Activated B cell treated with CpG ODN at 0.5 μM for 24 hours (primary cell): ENCODE measurements around the gene SMIM44. TPM values are rescaled to one million over a fixed set of nuclear protein-coding genes. Genes with fewer than 3 reads are reported as not detected.
"Not testable (repeated sequence)": the region's sequence is repeated elsewhere in the genome, so short reads cannot be mapped to it uniquely, and the experiment has no call there.

Experiments used
- ATAC-seq: fragments of 200-7000 bp; cut with Tn5 transposase; one replicate; pipeline ENCODE4 v1.10.0; 2021; ENCODE audit warnings: low read depth, mild to moderate bottlenecking, moderate library complexity
- CTCF ChIA-PET: fragments of 350-600 bp; sonication (Branson Sonifier 250); formaldehyde crosslinking; loops from one replicate; lab custom pipeline; 2021; ENCODE audit warnings: antibody characterized with exemption; lab: Charles Lee
- POLR2A ChIA-PET: fragments of 350-600 bp; sonication (Branson Sonifier 250); formaldehyde crosslinking; loops from one replicate; lab custom pipeline; 2021; ENCODE audit warnings: antibody characterized with exemption; lab: Charles Lee
- DNase-seq: peaks from one replicate; pipeline ENCODE4 v3.0.0; 2022
- H3K27ac Mint-ChIP-seq: one replicate; pipeline ENCODE4 v1.8.0; 2020; ENCODE audit warnings: mixed read lengths
- H3K27me3 Mint-ChIP-seq: one replicate; pipeline ENCODE4 v1.8.0; 2021; ENCODE audit warnings: mixed read lengths
- H3K36me3 Mint-ChIP-seq: one replicate; pipeline ENCODE4 v1.8.0; 2021; ENCODE audit warnings: low read depth, mixed read lengths
- H3K4me1 Mint-ChIP-seq: one replicate; pipeline ENCODE4 v1.8.0; 2021; ENCODE audit warnings: mixed read lengths
- H3K4me3 Mint-ChIP-seq: one replicate; pipeline ENCODE4 v1.8.0; 2020; ENCODE audit warnings: mild to moderate bottlenecking, mixed read lengths
- H3K9me3 Mint-ChIP-seq: one replicate; pipeline ENCODE4 v1.8.0; 2020; ENCODE audit warnings: mixed read lengths
- intact Hi-C: fragments of 100-400 bp; cut with micrococcal nuclease; formaldehyde crosslinking; loops from one replicate; pipeline ENCODE4 v1.15.1; 2024
- total RNA-seq: library from RNA; stranded (reverse); gene quantifications from 2 replicates; pipeline ENCODE4 v1.2.3, GENCODE V29; 2022
- TF ChIP-seq, protein P1 (sequence below): fragments of 200-600 bp; IDR thresholded peaks from one replicate; pipeline ENCODE4 v1.8.0; 2022; ENCODE audit warnings: antibody characterized with exemption, mild to moderate bottlenecking

The SMIM44 gene
- total RNA-seq, 1 donor from 2014 or later: not detected

GRCh38 chr19:3456925-3457527, 26.2 kb downstream of the SMIM44 start:
- Mint-ChIP-seq H3K36me3 (peaks cover 20% of the 10 kb centered on the region), H3K9me3 (no peaks in the 10 kb centered on the region), H3K27me3 (no peaks in the 10 kb centered on the region), H3K4me3 (no peak overlapping the region), H3K4me1 (peaks cover 4% of the 10 kb centered on the region), H3K27ac (no peak overlapping the region)
- DNase-seq: no peak
- no peak for ATAC-seq
- CTCF ChIA-PET: no interaction called here
- POLR2A ChIA-PET: no interaction called here
- TF ChIP-seq, protein P1, sequence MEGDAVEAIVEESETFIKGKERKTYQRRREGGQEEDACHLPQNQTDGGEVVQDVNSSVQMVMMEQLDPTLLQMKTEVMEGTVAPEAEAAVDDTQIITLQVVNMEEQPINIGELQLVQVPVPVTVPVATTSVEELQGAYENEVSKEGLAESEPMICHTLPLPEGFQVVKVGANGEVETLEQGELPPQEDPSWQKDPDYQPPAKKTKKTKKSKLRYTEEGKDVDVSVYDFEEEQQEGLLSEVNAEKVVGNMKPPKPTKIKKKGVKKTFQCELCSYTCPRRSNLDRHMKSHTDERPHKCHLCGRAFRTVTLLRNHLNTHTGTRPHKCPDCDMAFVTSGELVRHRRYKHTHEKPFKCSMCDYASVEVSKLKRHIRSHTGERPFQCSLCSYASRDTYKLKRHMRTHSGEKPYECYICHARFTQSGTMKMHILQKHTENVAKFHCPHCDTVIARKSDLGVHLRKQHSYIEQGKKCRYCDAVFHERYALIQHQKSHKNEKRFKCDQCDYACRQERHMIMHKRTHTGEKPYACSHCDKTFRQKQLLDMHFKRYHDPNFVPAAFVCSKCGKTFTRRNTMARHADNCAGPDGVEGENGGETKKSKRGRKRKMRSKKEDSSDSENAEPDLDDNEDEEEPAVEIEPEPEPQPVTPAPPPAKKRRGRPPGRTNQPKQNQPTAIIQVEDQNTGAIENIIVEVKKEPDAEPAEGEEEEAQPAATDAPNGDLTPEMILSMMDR: no peak
- intact Hi-C loops: no loop called here

GRCh38 chr19:3455960-3456601, 27.2 kb downstream of the SMIM44 start:
- H3K4me1 Mint-ChIP-seq: peaks cover 4% of the 10 kb centered on the region
- intact Hi-C loops: no loop called here
- ChIA-PET POLR2A (no interaction called here), CTCF (interaction anchor here (0.8 kb wide), 1 partner anchor 16 kb away, joined by 3 read pairs; no protein-coding TSS in a partner anchor)
- H3K27me3 Mint-ChIP-seq: no peaks in the 10 kb centered on the region
- H3K9me3 Mint-ChIP-seq: no peaks in the 10 kb centered on the region
- H3K27ac Mint-ChIP-seq: no peak overlapping the region
- TF ChIP-seq, protein P1: no peak
- DNase-seq (no peak), ATAC-seq (no peak)
- H3K36me3 Mint-ChIP-seq: peaks cover 24% of the 10 kb centered on the region
- no peak overlapping the region for H3K4me3 Mint-ChIP-seq

DNA sequence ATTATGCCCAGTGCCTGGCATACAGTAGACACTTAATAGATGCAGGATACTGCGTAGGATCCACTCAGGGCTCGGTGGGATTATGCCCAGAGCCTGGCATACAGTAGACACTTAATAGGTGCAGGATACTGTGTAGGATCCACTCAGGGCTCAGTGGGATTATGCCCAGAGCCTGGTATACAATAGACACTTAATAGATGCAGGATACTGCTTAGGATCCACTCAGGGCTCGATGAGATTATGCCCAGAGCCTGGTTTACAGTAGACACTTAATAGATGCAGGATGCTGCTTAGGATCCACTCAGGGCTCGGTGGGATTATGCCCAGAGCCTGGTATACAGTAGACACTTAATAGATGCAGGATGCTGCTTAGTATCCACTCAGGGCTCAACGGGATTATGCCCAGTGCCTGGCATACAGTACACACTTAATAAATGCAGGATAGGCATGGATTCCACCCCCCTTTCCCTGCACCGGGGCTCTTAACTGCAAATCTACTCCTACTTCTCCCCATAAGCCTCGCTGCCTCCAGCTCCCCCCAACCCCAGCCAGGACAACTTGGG, 27.8 kb downstream of the SMIM44 start:
- Mint-ChIP-seq H3K27me3 (no peaks in the 10 kb centered on the region), H3K9me3 (no peaks in the 10 kb centered on the region), H3K36me3 (peaks cover 29% of the 10 kb centered on the region), H3K4me3 (no peak overlapping the region), H3K4me1 (peaks cover 6% of the 10 kb centered on the region), H3K27ac (no peak overlapping the region)
- CTCF ChIA-PET: interaction anchor here (0.8 kb wide), 1 partner anchor 17 kb away, joined by 3 read pairs; no protein-coding TSS in a partner anchor
- intact Hi-C loops: no loop called here
- TF ChIP-seq, protein P1: no peak
- no peak for DNase-seq
- POLR2A ChIA-PET: no interaction called here
- no peak for ATAC-seq

DNA sequence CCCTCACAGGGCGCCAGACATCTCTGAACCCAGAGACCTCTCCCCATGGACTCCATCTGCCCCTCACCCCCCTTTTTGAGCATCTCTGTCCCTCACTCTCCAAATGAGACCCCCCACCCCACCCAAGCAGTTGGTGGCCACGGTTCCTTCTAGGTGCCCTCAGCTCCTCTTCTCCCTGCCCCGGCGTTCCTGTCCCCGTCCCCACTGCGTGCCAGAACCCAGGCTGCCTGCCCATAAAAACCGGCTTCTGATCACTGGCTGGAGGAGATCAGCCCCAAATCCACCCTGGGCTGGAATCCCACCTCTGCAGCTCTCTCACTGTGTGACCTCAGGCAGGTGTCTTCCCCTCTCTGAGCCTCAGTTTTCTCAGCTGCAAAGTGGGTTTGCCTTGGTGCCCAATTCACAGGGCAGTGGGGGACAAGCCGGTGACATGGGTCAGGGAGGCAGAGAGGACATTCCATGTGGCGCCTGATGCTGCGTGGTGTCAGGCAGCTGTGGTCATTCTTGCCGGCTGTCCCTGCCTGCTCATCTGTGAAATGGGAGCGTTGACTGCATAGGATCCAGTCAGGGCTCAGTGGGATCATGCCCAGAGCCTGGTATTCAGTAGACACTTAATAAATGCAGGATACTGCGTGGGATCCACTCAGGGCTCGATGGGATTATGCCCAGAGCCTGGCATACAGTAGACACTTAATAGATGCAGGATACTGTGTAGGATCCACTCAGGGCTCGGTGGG, 28.4 kb downstream of the SMIM44 start:
- ChIA-PET CTCF (no interaction called here), POLR2A (no interaction called here)
- Mint-ChIP-seq H3K4me1 (peaks cover 6% of the 10 kb centered on the region), H3K36me3 (peaks cover 29% of the 10 kb centered on the region), H3K27me3 (no peaks in the 10 kb centered on the region), H3K9me3 (no peaks in the 10 kb centered on the region), H3K27ac (no peak overlapping the region), H3K4me3 (no peak overlapping the region)
- TF ChIP-seq, protein P1: no peak
- no peak for ATAC-seq
- no peak for DNase-seq
- intact Hi-C loops: no loop called here

GRCh38 chr19:3453840-3454239, 29.4 kb downstream of the SMIM44 start:
- ChIA-PET POLR2A (no interaction called here), CTCF (no interaction called here)
- Mint-ChIP-seq H3K36me3 (peaks cover 32% of the 10 kb centered on the region), H3K9me3 (no peaks in the 10 kb centered on the region), H3K4me3 (no peak overlapping the region), H3K27ac (no peak overlapping the region), H3K4me1 (peaks cover 6% of the 10 kb centered on the region), H3K27me3 (no peaks in the 10 kb centered on the region)
- TF ChIP-seq, protein P1: no peak
- intact Hi-C loops: no loop called here
- DNase-seq (no peak), ATAC-seq (no peak)

GRCh38 chr19:3452942-3453214, 30.4 kb downstream of the SMIM44 start:
- peaks cover 32% of the 10 kb centered on the region for H3K36me3 Mint-ChIP-seq
- H3K4me1 Mint-ChIP-seq, H3K9me3 Mint-ChIP-seq, intact Hi-C loops, CTCF ChIA-PET, POLR2A ChIA-PET, H3K27me3 Mint-ChIP-seq, H3K4me3 Mint-ChIP-seq, ATAC-seq, DNase-seq, H3K27ac Mint-ChIP-seq: not testable (repeated sequence)
